ENCODE measurements around the gene RPAP2.
"Not testable (repeated sequence)": the region's sequence is repeated elsewhere in the genome, so short reads cannot be mapped to it uniquely, and the experiment has no call there.

Gene RPAP2

GRCh38 chr1:92342401-92342800, 43.5 kb downstream of the RPAP2 start:
- no peak for TF ChIP-seq POLR2AphosphoS5 (IDR thresholded peaks at IDR 0.05; ENCODE audit: low read depth, low read length)
- TF ChIP-seq SPI1 (IDR thresholded peaks at IDR 0.05; ENCODE audit: low read depth, low read length) = no peak
- TF ChIP-seq TAF1 (IDR thresholded peaks at IDR 0.05; ENCODE audit: low read depth, low read length) = no peak
- no peak for TF ChIP-seq PAX5 (IDR thresholded peaks at IDR 0.05; ENCODE audit: insufficient read depth, low read length, severe bottlenecking)
- no peak for TF ChIP-seq POU2F2 (IDR thresholded peaks at IDR 0.05; ENCODE audit: low read depth, low read length)
- TF ChIP-seq POLR2A (IDR thresholded peaks at IDR 0.05; ENCODE audit: low read depth, low read length) = no peak
- FAIRE-seq = no peak
- DNase-seq (ENCODE audit: insufficient read length, low spot score) = no peak

DNA sequence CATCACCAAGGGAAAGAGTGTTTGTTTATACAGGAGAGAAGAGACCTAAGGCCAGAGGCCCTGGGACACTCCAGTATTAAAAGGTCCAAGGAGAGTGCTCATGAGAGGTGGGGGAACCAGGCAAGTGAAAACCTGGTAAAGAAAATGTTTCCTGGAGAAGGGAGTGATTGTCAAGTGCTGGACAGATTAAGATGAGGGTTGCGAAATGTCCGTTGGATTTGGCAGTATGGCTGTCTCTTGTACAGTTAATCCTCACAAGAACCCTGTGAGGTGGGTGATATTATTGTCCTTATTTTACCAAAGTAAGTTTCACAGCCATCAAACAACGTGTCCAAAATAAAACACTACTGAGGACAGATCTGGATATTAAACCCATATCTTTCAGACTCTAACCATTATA, 44.2 kb downstream of the RPAP2 start:
- FAIRE-seq = no peak
- no peak for TF ChIP-seq POU2F2 (IDR thresholded peaks at IDR 0.05; ENCODE audit: low read depth, low read length)
- no peak for TF ChIP-seq PAX5 (IDR thresholded peaks at IDR 0.05; ENCODE audit: insufficient read depth, low read length, severe bottlenecking)
- no peak for TF ChIP-seq TAF1 (IDR thresholded peaks at IDR 0.05; ENCODE audit: low read depth, low read length)
- TF ChIP-seq POLR2A (IDR thresholded peaks at IDR 0.05; ENCODE audit: low read depth, low read length) = no peak
- no peak for TF ChIP-seq SPI1 (IDR thresholded peaks at IDR 0.05; ENCODE audit: low read depth, low read length)
- TF ChIP-seq POLR2AphosphoS5 (IDR thresholded peaks at IDR 0.05; ENCODE audit: low read depth, low read length) = no peak
- no peak for DNase-seq (ENCODE audit: insufficient read length, low spot score)

- TF ChIP-seq PAX5 (IDR thresholded peaks at IDR 0.05; ENCODE audit: insufficient read depth, low read length, severe bottlenecking) (no peak), POU2F2 (IDR thresholded peaks at IDR 0.05; ENCODE audit: low read depth, low read length) (no peak), TAF1 (IDR thresholded peaks at IDR 0.05; ENCODE audit: low read depth, low read length) (no peak), POLR2A (IDR thresholded peaks at IDR 0.05; ENCODE audit: low read depth, low read length) (no peak), POLR2AphosphoS5 (IDR thresholded peaks at IDR 0.05; ENCODE audit: low read depth, low read length) (no peak), SPI1 (IDR thresholded peaks at IDR 0.05; ENCODE audit: low read depth, low read length) (no peak)
- FAIRE-seq (no peak), DNase-seq (ENCODE audit: insufficient read length, low spot score) (no peak)
These were observed 48.2 kb downstream of the RPAP2 start for GRCh38 chr1:92346866-92347640.

- FAIRE-seq = no peak
- TF ChIP-seq PAX5 (IDR thresholded peaks at IDR 0.05; ENCODE audit: insufficient read depth, low read length, severe bottlenecking) (no peak), SPI1 (IDR thresholded peaks at IDR 0.05; ENCODE audit: low read depth, low read length) (no peak), POLR2AphosphoS5 (IDR thresholded peaks at IDR 0.05; ENCODE audit: low read depth, low read length) (no peak), POU2F2 (IDR thresholded peaks at IDR 0.05; ENCODE audit: low read depth, low read length) (no peak), TAF1 (IDR thresholded peaks at IDR 0.05; ENCODE audit: low read depth, low read length) (no peak), POLR2A (IDR thresholded peaks at IDR 0.05; ENCODE audit: low read depth, low read length) (no peak)
- DNase-seq (ENCODE audit: insufficient read length, low spot score) = no peak
These were observed 54.0 kb downstream of the RPAP2 start for GRCh38 chr1:92352856-92353255.

- no peak for FAIRE-seq
- TF ChIP-seq POU2F2 (IDR thresholded peaks at IDR 0.05; ENCODE audit: low read depth, low read length) (no peak), TAF1 (IDR thresholded peaks at IDR 0.05; ENCODE audit: low read depth, low read length) (no peak), PAX5 (IDR thresholded peaks at IDR 0.05; ENCODE audit: insufficient read depth, low read length, severe bottlenecking) (no peak), SPI1 (IDR thresholded peaks at IDR 0.05; ENCODE audit: low read depth, low read length) (no peak), POLR2AphosphoS5 (IDR thresholded peaks at IDR 0.05; ENCODE audit: low read depth, low read length) (no peak), POLR2A (IDR thresholded peaks at IDR 0.05; ENCODE audit: low read depth, low read length) (no peak)
- DNase-seq (ENCODE audit: insufficient read length, low spot score) = no peak
These were observed 55.4 kb downstream of the RPAP2 start for GRCh38 chr1:92354259-92354658.

GRCh38 chr1:92356956-92357355, 58.1 kb downstream of the RPAP2 start:
- FAIRE-seq (no peak), DNase-seq (ENCODE audit: insufficient read length, low spot score) (no peak)
- TF ChIP-seq POLR2AphosphoS5 (IDR thresholded peaks at IDR 0.05; ENCODE audit: low read depth, low read length) = no peak
- no peak for TF ChIP-seq PAX5 (IDR thresholded peaks at IDR 0.05; ENCODE audit: insufficient read depth, low read length, severe bottlenecking)
- no peak for TF ChIP-seq TAF1 (IDR thresholded peaks at IDR 0.05; ENCODE audit: low read depth, low read length)
- no peak for TF ChIP-seq SPI1 (IDR thresholded peaks at IDR 0.05; ENCODE audit: low read depth, low read length)

DNA sequence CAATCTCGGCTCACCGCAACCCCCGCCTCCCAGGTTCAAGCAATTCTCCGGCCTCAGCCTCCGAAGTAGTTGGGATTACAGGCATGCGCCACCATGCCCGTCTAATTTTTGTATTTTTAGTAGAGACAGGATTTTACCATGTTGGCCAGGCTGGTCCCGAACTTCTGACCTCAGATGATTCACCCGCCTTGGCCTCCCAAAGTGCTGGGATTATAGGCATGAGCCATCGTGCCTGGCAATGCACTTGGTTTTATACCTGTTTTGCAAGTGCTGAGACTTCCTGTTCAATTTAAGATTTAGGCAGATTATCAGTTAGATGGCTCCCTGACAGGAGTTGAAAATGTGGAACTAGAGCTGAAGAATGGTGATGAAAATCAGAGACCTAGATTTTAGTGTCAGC, 60.5 kb downstream of the RPAP2 start:
- FAIRE-seq; DNase-seq (ENCODE audit: insufficient read length, low spot score): not testable (repeated sequence)

- no peak for FAIRE-seq
- no peak for TF ChIP-seq POLR2A (IDR thresholded peaks at IDR 0.05; ENCODE audit: low read depth, low read length)
- no peak for TF ChIP-seq TAF1 (IDR thresholded peaks at IDR 0.05; ENCODE audit: low read depth, low read length)
- no peak for TF ChIP-seq PAX5 (IDR thresholded peaks at IDR 0.05; ENCODE audit: insufficient read depth, low read length, severe bottlenecking)
- TF ChIP-seq POLR2AphosphoS5 (IDR thresholded peaks at IDR 0.05; ENCODE audit: low read depth, low read length) = no peak
- TF ChIP-seq POU2F2 (IDR thresholded peaks at IDR 0.05; ENCODE audit: low read depth, low read length) = no peak
- no peak for DNase-seq (ENCODE audit: insufficient read length, low spot score)
These were observed 61.1 kb downstream of the RPAP2 start for GRCh38 chr1:92359986-92360385.

- DNase-seq (ENCODE audit: insufficient read length, low spot score) (no peak), FAIRE-seq (no peak)
These were observed 64.1 kb downstream of the RPAP2 start for GRCh38 chr1:92362970-92363369.

DNA sequence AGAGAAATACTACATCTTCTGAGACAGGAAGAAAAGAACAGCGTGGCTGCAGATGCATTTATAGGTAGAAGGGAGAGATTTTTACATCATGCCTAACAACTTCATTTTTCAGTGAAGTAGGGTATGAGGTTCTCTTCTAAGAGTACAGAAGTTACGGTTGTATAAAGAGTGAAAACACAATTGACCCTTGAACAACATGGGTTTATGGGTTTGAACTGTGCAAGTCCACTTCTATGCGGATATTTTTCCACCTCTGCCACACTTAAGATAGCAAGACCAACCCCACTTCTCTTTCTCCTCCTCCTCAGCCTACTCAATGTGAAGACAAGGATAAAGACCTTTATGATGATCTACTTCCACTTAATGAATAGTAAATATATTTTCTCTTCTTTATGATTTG, 64.5 kb downstream of the RPAP2 start:
- FAIRE-seq = no peak
- DNase-seq (ENCODE audit: insufficient read length, low spot score) = no peak
- TF ChIP-seq POLR2A (IDR thresholded peaks at IDR 0.05; ENCODE audit: low read depth, low read length) (no peak), PAX5 (IDR thresholded peaks at IDR 0.05; ENCODE audit: insufficient read depth, low read length, severe bottlenecking) (no peak), SPI1 (IDR thresholded peaks at IDR 0.05; ENCODE audit: low read depth, low read length) (no peak), POU2F2 (IDR thresholded peaks at IDR 0.05; ENCODE audit: low read depth, low read length) (no peak), POLR2AphosphoS5 (IDR thresholded peaks at IDR 0.05; ENCODE audit: low read depth, low read length) (no peak), TAF1 (IDR thresholded peaks at IDR 0.05; ENCODE audit: low read depth, low read length) (no peak)

More at GRCh38 chr1:92362970-92363369, 64.1 kb downstream of the RPAP2 start:
- TF ChIP-seq PAX5 (IDR thresholded peaks at IDR 0.05; ENCODE audit: insufficient read depth, low read length, severe bottlenecking) = no peak
- TF ChIP-seq POU2F2 (IDR thresholded peaks at IDR 0.05; ENCODE audit: low read depth, low read length) = no peak
- TF ChIP-seq POLR2AphosphoS5 (IDR thresholded peaks at IDR 0.05; ENCODE audit: low read depth, low read length) = no peak
- no peak for TF ChIP-seq TAF1 (IDR thresholded peaks at IDR 0.05; ENCODE audit: low read depth, low read length)
- no peak for TF ChIP-seq POLR2A (IDR thresholded peaks at IDR 0.05; ENCODE audit: low read depth, low read length)
- no peak for TF ChIP-seq SPI1 (IDR thresholded peaks at IDR 0.05; ENCODE audit: low read depth, low read length)

All from GM12891 (cell line).